A673 (cell line): ENCODE results near the gene SHROOM2. TPM values are rescaled to one million over a fixed set of nuclear protein-coding genes. Genes with fewer than 3 reads are reported as not detected.
"Not testable (repeated sequence)": the region's sequence is repeated elsewhere in the genome, so short reads cannot be mapped to it uniquely, and the experiment has no call there.

Source experiments
- BruUV-seq: library from RNA; stranded (reverse); fragments of 400-500 nt; replicated peaks from 2 replicates; lab custom pipeline; 2021; lab: Mats Ljungman, UMichigan
- CTCF ChIA-PET: fragments of 300-600 bp; sonication (Branson Sonifier 250); formaldehyde crosslinking; loops from one replicate; lab custom pipeline; 2022; ENCODE audit warnings: antibody characterized with exemption; lab: Charles Lee
- POLR2A ChIA-PET: fragments of 300-600 bp; sonication (Branson Sonifier 250); formaldehyde crosslinking; loops from one replicate; lab custom pipeline; 2022; ENCODE audit warnings: antibody characterized with exemption; ENCODE audit not compliant: low non-redundant PET; lab: Charles Lee
- DNase-seq: peaks from one replicate; pipeline ENCODE4 v3.0.0-alpha.2; 2015; ENCODE audit warnings: low spot score
- H3K27ac ChIP-seq: fragments of 200-600 bp; sonication (generic); 2 replicates; pipeline ENCODE4 v1.5.1; 2016; ENCODE audit warnings: mixed run types, low read depth, mild to moderate bottlenecking, mixed read lengths, antibody characterized with exemption, low read length; ENCODE audit not compliant: poor library complexity, severe bottlenecking
- H3K27me3 ChIP-seq: fragments of 200-600 bp; sonication (generic); replicated peaks from 2 replicates; pipeline ENCODE4 v1.6.1; 2017; ENCODE audit warnings: mixed run types, low read depth, mild to moderate bottlenecking, mixed read lengths, antibody characterized with exemption, low read length; ENCODE audit not compliant: insufficient read depth, poor library complexity
- H3K36me3 ChIP-seq: fragments of 200-600 bp; sonication (generic); 2 replicates; pipeline ENCODE4 v1.6.1; 2016; ENCODE audit warnings: mixed run types, mild to moderate bottlenecking, mixed read lengths, antibody characterized with exemption, low read length; ENCODE audit not compliant: insufficient read depth, poor library complexity, severe bottlenecking
- H3K4me1 ChIP-seq: fragments of 200-600 bp; sonication (generic); 2 replicates; pipeline ENCODE4 v1.6.1; 2017; ENCODE audit warnings: mixed run types, mild to moderate bottlenecking, mixed read lengths, antibody characterized with exemption, low read length; ENCODE audit not compliant: insufficient read depth, poor library complexity, severe bottlenecking
- H3K4me3 ChIP-seq: fragments of 200-600 bp; sonication (generic); 2 replicates; pipeline ENCODE4 v1.5.1; 2016; ENCODE audit warnings: low read depth, mixed run types, mild to moderate bottlenecking, mixed read lengths, low read length; ENCODE audit not compliant: poor library complexity, severe bottlenecking
- H3K9me3 ChIP-seq: fragments of 200-600 bp; sonication (generic); 2 replicates; pipeline ENCODE4 v1.6.1; 2016; ENCODE audit warnings: mixed run types, low read depth, mild to moderate bottlenecking, mixed read lengths, antibody characterized with exemption, low read length; ENCODE audit not compliant: poor library complexity, severe bottlenecking
- EZH2 ChIP-seq: fragments of 200-600 bp; sonication (generic); IDR thresholded peaks from 2 replicates; pipeline ENCODE4 v1.6.1; 2017; ENCODE audit warnings: borderline replicate concordance, low read depth, mild to moderate bottlenecking, mixed read lengths, antibody characterized with exemption, low read length; ENCODE audit not compliant: poor library complexity, severe bottlenecking
- intact Hi-C: fragments of 100-400 bp; cut with micrococcal nuclease; formaldehyde crosslinking; loops from one replicate; pipeline ENCODE4 v1.10.0; 2022; ENCODE audit not compliant: unreplicated experiment
- total RNA-seq: library from RNA; stranded (reverse); gene quantifications from 2 replicates; pipeline ENCODE4 v1.2.3, GENCODE V29; 2021
- TF ChIP-seq, protein P1 (sequence below): fragments of 300-800, 200-600 bp; sonication (generic); conservative IDR thresholded peaks from 2 replicates; pipeline ENCODE4 v1.5.1; 2017; ENCODE audit warnings: low read depth, mild to moderate bottlenecking, antibody characterized with exemption, low read length, moderate library complexity, mixed read lengths

The SHROOM2 gene
- total RNA-seq, 1 experiment from 2014 or later, result 3.7 TPM

DNA sequence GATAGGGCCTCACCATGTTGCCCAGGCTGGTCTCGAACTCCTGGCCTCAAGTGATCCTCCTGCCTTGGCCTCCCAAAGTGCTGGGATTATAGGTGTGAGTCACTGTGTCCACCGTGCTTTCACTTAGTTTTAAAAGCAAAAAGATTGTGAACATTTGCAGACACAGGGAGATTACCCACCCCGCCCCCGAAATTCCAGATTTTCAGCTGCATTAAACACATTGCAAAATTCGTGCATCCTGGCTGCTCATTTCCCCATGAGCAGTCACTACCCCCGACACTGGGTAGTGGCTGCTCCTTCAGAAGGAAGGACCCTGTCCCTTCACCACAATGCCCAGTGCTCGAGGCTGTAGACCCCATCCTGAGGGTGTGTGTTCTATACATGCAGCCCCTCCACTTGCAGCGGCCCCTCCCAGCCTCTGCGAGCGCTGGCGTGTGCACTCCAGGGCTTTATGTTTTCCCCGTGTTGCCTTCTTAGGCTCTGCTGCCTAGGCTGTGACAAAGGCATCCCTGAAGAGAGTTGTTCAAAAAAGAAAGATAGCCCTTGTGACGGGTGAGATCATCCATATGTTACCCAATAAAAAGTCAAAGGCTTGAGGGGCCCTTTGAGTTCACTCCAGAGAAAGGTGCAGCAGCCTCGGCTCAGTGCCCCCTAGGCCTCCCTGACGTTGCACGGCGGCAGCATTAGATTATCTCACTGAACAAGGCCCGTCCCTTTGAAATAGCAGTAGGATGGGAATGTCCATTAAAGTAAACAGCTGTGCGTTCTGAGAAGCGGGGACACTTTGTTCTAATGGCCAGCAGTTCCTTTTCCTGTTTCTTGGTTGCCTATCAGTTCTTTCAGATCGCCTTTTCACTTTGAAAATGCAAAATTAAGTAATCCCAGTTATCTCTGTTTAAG is 71.6 kb downstream of the SHROOM2 start:
- Histone ChIP-seq H3K4me1 (no peaks in the 10 kb centered on the region), H3K36me3 (no peaks in the 10 kb centered on the region), H3K4me3 (no peak overlapping the region), H3K27ac (no peak overlapping the region), H3K9me3 (no peaks in the 10 kb centered on the region), H3K27me3 (no peaks in the 10 kb centered on the region)
- DNase-seq, result no peak
- intact Hi-C loops, result no loop called here
- no TSS peak for BruUV-seq
- CTCF ChIA-PET, result no interaction called here
- TF ChIP-seq EZH2, result no peak
- TF ChIP-seq, protein P1, sequence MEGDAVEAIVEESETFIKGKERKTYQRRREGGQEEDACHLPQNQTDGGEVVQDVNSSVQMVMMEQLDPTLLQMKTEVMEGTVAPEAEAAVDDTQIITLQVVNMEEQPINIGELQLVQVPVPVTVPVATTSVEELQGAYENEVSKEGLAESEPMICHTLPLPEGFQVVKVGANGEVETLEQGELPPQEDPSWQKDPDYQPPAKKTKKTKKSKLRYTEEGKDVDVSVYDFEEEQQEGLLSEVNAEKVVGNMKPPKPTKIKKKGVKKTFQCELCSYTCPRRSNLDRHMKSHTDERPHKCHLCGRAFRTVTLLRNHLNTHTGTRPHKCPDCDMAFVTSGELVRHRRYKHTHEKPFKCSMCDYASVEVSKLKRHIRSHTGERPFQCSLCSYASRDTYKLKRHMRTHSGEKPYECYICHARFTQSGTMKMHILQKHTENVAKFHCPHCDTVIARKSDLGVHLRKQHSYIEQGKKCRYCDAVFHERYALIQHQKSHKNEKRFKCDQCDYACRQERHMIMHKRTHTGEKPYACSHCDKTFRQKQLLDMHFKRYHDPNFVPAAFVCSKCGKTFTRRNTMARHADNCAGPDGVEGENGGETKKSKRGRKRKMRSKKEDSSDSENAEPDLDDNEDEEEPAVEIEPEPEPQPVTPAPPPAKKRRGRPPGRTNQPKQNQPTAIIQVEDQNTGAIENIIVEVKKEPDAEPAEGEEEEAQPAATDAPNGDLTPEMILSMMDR, result no peak
- POLR2A ChIA-PET, result no interaction called here

DNA sequence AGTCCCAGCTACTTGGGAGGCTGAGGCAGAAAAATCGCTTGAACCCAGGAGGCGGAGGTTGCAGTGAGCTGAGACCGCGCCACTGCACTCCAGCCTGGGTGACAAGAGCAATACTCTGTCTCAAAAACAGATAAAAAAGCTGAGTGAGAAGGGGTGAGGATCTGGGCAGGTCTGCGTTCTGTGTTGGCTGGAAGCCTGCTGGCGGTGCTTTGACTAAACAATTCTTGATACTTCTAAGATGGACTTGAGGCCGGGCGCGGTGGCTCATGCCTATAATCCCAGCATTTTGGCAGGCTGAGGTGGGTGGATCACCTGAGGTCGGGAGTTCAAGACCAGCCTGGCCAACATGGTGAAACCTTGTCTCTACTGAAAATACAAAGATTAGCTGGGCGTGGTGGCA is 72.5 kb downstream of the SHROOM2 start:
- H3K27me3 ChIP-seq, H3K9me3 ChIP-seq, CTCF ChIA-PET, H3K36me3 ChIP-seq, POLR2A ChIA-PET, BruUV-seq, DNase-seq, H3K4me3 ChIP-seq, H3K27ac ChIP-seq, H3K4me1 ChIP-seq, intact Hi-C loops: not testable (repeated sequence)

DNA sequence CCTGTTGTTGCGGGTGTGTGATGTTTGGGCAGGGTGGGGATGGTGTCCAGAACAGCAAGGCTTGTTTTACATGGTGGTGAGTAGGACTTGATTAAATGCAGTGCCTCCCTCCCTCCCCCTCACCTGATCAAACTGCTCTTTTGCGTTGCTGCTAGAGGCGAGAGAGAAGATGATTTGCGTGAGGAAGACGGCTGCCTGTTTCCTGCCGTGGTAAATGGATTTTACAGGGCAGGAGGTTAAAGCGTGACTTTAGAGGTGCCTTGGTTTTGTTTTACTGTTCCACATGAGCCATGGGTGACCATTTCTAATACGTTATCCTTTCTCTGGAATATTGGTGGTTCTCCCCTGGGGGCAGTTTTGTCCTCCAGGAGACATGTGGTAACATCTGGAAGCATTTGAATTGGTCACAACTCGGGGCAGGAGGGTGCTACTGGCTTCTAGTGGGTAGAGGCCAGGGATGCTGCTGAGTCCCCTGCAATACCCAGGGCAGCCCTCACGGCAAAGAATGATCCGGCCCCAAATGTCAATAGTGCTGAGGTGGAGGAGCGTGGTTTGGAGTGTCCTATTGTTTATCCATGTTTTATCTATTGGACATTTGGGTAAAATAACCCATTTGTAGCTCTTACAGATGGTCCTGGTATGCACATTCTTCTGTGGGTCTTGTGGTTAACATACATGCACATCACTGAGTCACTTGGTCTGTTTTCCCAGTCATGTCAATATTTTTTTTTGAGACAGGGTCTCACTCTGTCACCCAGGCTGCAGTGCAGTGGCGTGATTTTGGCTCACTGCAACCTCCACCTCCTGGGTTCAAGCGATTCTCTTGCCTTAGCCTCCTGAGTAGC is 73.7 kb downstream of the SHROOM2 start:
- Histone ChIP-seq H3K4me3 (no peak overlapping the region), H3K27ac (no peak overlapping the region), H3K36me3 (no peaks in the 10 kb centered on the region), H3K27me3 (no peaks in the 10 kb centered on the region), H3K9me3 (no peaks in the 10 kb centered on the region), H3K4me1 (no peaks in the 10 kb centered on the region)
- CTCF ChIA-PET, result no interaction called here
- TF ChIP-seq, protein P1, result no peak
- TF ChIP-seq EZH2, result no peak
- no TSS peak for BruUV-seq
- POLR2A ChIA-PET, result interaction anchor here (0.5 to 0.6 kb wide), 2 partner anchors 11 to 906 kb away, joined by 3 read pairs; no protein-coding TSS in a partner anchor
- intact Hi-C loops, result no loop called here
- no peak for DNase-seq
